Transverse colon (tissue), 4 donors: ENCODE data around the gene AP2S1.

Experiments
- CTCF ChIP-seq, 5 experiments: fragments of 200-600 bp in 3 of 5; fragments of 450-650 bp in 2 of 5; sonication (generic) in 3 of 5; IDR thresholded peaks; 1 replicate in 2 of 5; 2 replicates in 3 of 5; pipeline ENCODE4 v1.5.1; 2016 to 2017; ENCODE audit warnings: antibody characterized with exemption in 5 of 5, inconsistent platforms in 3 of 5, mild to moderate bottlenecking in 2 of 5, moderate library complexity in 1 of 5
- EP300 ChIP-seq: sonication (generic); formaldehyde crosslinking; IDR thresholded peaks from one replicate; pipeline ENCODE4 v1.6.1; 2017; ENCODE audit warnings: antibody characterized with exemption, low read depth
- POLR2AphosphoS5 ChIP-seq, 3 donors: sonication (generic); formaldehyde crosslinking; IDR thresholded peaks; one replicate each; pipeline ENCODE4 v1.6.1; 2016; ENCODE audit warnings: antibody characterized with exemption in 3 of 3

GRCh38 chr19:46797881-46798280, 52.8 kb downstream of the AP2S1 start:
- TF ChIP-seq CTCF (IDR thresholded peaks at IDR 0.05) (no peak), EP300 (no peak), POLR2AphosphoS5 (IDR thresholded peaks at IDR 0.05) (no peak)
